ENCODE measurements around the gene MDC1. TPM values are rescaled to one million over a fixed set of nuclear protein-coding genes. Genes with fewer than 3 reads are reported as not detected.

Gene MDC1
- total RNA-seq, 1 donor from 2014 or later = 58.5 TPM

- peak; percentile 83 for DNase-seq (ENCODE audit: low spot score, unreplicated experiment)
- peak within 1 kb of the TSS; percentile 91 for H3K4me3 Mint-ChIP-seq (ENCODE audit: low read depth)
- H3K9me3 Mint-ChIP-seq (ENCODE audit: low read depth) = no peaks in the 10 kb centered on the region
- peaks cover 16% of the 10 kb centered on the region for H3K36me3 Mint-ChIP-seq (ENCODE audit: insufficient read depth)
- peak within 1 kb of the TSS; percentile 93 for H3K27ac Mint-ChIP-seq
- TF ChIP-seq CTCF (IDR thresholded peaks at IDR 0.05; ENCODE audit: unreplicated experiment) = no peak
- H3K4me1 Mint-ChIP-seq (ENCODE audit: low read depth) = peaks cover 23% of the 10 kb centered on the region
- no peaks in the 10 kb centered on the region for H3K27me3 Mint-ChIP-seq
These were observed 25.4 kb upstream of the MDC1 start, which contains the start of gene FLOT1 for GRCh38 chr6:30742316-30743098. FLOT1 (minus strand) TSS chr6:30742687; CDS start chr6:30742189, 498 bp downstream.

- no peaks in the 10 kb centered on the region for H3K27me3 Mint-ChIP-seq
- peak overlapping the region; percentile 91 for H3K4me3 Mint-ChIP-seq (ENCODE audit: low read depth)
- H3K4me1 Mint-ChIP-seq (ENCODE audit: low read depth) = peaks cover 21% of the 10 kb centered on the region
- TF ChIP-seq CTCF (IDR thresholded peaks at IDR 0.05; ENCODE audit: unreplicated experiment) = no peak
- H3K36me3 Mint-ChIP-seq (ENCODE audit: insufficient read depth) = peaks cover 20% of the 10 kb centered on the region
- H3K27ac Mint-ChIP-seq = peak overlapping the region; percentile 93
- no peak for DNase-seq (ENCODE audit: low spot score, unreplicated experiment)
- no peaks in the 10 kb centered on the region for H3K9me3 Mint-ChIP-seq (ENCODE audit: low read depth)
These were observed 24.8 kb upstream of the MDC1 start for GRCh38 chr6:30741789-30742315.

- H3K9me3 Mint-ChIP-seq (ENCODE audit: low read depth) = no peaks in the 10 kb centered on the region
- H3K27ac Mint-ChIP-seq = peak overlapping the region; percentile 93
- H3K36me3 Mint-ChIP-seq (ENCODE audit: insufficient read depth) = peaks cover 22% of the 10 kb centered on the region
- peaks cover 21% of the 10 kb centered on the region for H3K4me1 Mint-ChIP-seq (ENCODE audit: low read depth)
- no peak for TF ChIP-seq CTCF (IDR thresholded peaks at IDR 0.05; ENCODE audit: unreplicated experiment)
- DNase-seq (ENCODE audit: low spot score, unreplicated experiment) = no peak
- H3K27me3 Mint-ChIP-seq = no peaks in the 10 kb centered on the region
- H3K4me3 Mint-ChIP-seq (ENCODE audit: low read depth) = peak overlapping the region; percentile 91
These were observed 24.1 kb upstream of the MDC1 start for GRCh38 chr6:30741063-30741779.

GRCh38 chr6:30740540-30740870 lies 23.4 kb upstream of the MDC1 start:
- H3K27ac Mint-ChIP-seq = no peak overlapping the region
- peaks cover 21% of the 10 kb centered on the region for H3K4me1 Mint-ChIP-seq (ENCODE audit: low read depth)

More at GRCh38 chr6:30740540-30740870, 23.4 kb upstream of the MDC1 start:
- peaks cover 24% of the 10 kb centered on the region for H3K36me3 Mint-ChIP-seq (ENCODE audit: insufficient read depth)
- H3K9me3 Mint-ChIP-seq (ENCODE audit: low read depth) = no peaks in the 10 kb centered on the region
- no peak overlapping the region for H3K4me3 Mint-ChIP-seq (ENCODE audit: low read depth)
- no peak for TF ChIP-seq CTCF (IDR thresholded peaks at IDR 0.05; ENCODE audit: unreplicated experiment)
- DNase-seq (ENCODE audit: low spot score, unreplicated experiment) = no peak
- no peaks in the 10 kb centered on the region for H3K27me3 Mint-ChIP-seq

Measured in progenitor cell of endocrine pancreas (in vitro differentiated cells).